HepG2 (cell line): Measurements from ENCODE around the gene GRK5. TPM values are rescaled to one million over a fixed set of nuclear protein-coding genes. Genes with fewer than 3 reads are reported as not detected.

Experiments used
- HMGXB3 ChIP-seq: sonication (generic); formaldehyde crosslinking; IDR thresholded peaks from 2 replicates; pipeline ENCODE4 v1.4.0; 2020; ENCODE audit warnings: missing genetic modification reagents, borderline replicate concordance
- JDP2 ChIP-seq: sonication (generic); formaldehyde crosslinking; IDR thresholded peaks from 2 replicates; pipeline ENCODE4 v1.8.1; 2022; ENCODE audit warnings: missing genetic modification reagents, borderline replicate concordance
- KLF15 ChIP-seq: sonication (generic); formaldehyde crosslinking; IDR thresholded peaks from 2 replicates; pipeline ENCODE4 v1.8.1; 2023; ENCODE audit warnings: borderline replicate concordance, mild to moderate bottlenecking, inconsistent platforms, missing genetic modification reagents, mixed read lengths
- NFKBIZ ChIP-seq: IDR thresholded peaks from 2 replicates; pipeline ENCODE4 v1.6.1; 2018; ENCODE audit warnings: missing genetic modification reagents, missing compliant biosample characterization
- PAWR ChIP-seq: sonication (generic); formaldehyde crosslinking; IDR thresholded peaks from 2 replicates; pipeline ENCODE4 v1.4.0; 2020; ENCODE audit warnings: missing genetic modification reagents, mild to moderate bottlenecking, borderline replicate concordance
- PHF20 ChIP-seq: sonication (generic); formaldehyde crosslinking; IDR thresholded peaks from 2 replicates; pipeline ENCODE4 v1.5.0; 2020; ENCODE audit warnings: mild to moderate bottlenecking, missing genetic modification reagents
- PHF21A ChIP-seq: sonication (generic); formaldehyde crosslinking; IDR thresholded peaks from 2 replicates; pipeline ENCODE4 v1.5.0; 2020; ENCODE audit warnings: mild to moderate bottlenecking, missing genetic modification reagents
- PRPF4 ChIP-seq: fragments of 200-400 bp; formaldehyde crosslinking; IDR thresholded peaks from 2 replicates; pipeline ENCODE4 v1.6.1; 2016; ENCODE audit warnings: low read length, low read depth; ENCODE audit not compliant: poor library complexity, severe bottlenecking
- REST ChIP-seq, 2 experiments: IDR thresholded peaks; 2 replicates each; pipeline ENCODE4 v1.6.1; 2011 to 2012; ENCODE audit warnings: low read length in 2 of 2, borderline replicate concordance in 1 of 2, low read depth in 1 of 2, mild to moderate bottlenecking in 1 of 2, moderate library complexity in 1 of 2
- SETDB1 ChIP-seq: sonication (generic); formaldehyde crosslinking; IDR thresholded peaks from 2 replicates; pipeline ENCODE4 v1.5.1; 2020; ENCODE audit warnings: missing genetic modification reagents, mild to moderate bottlenecking, borderline replicate concordance
- SMC3 ChIP-seq: IDR thresholded peaks from 2 replicates; pipeline ENCODE4 v1.6.1; 2011; ENCODE audit warnings: low read length, improper control_type of control experiment
- THYN1 ChIP-seq: sonication (generic); formaldehyde crosslinking; IDR thresholded peaks from 2 replicates; pipeline ENCODE4 v1.8.1; 2023; ENCODE audit warnings: low read depth, mild to moderate bottlenecking, moderate library complexity, missing genetic modification reagents, borderline replicate concordance
- ZBTB20 ChIP-seq: sonication (generic); formaldehyde crosslinking; IDR thresholded peaks from 2 replicates; pipeline ENCODE4 v1.8.1; 2023; ENCODE audit warnings: missing genetic modification reagents, low read depth, mild to moderate bottlenecking, borderline replicate concordance
- ZNF121 ChIP-seq: sonication (generic); formaldehyde crosslinking; IDR thresholded peaks from 2 replicates; pipeline ENCODE4 v1.5.0; 2020; ENCODE audit warnings: mild to moderate bottlenecking, missing genetic modification reagents
- ZNF18 ChIP-seq: sonication (generic); formaldehyde crosslinking; IDR thresholded peaks from 2 replicates; pipeline ENCODE4 v1.8.0; 2022; ENCODE audit warnings: mild to moderate bottlenecking, missing genetic modification reagents; ENCODE audit not compliant: insufficient replicate concordance
- ZNF296 ChIP-seq: sonication (generic); formaldehyde crosslinking; conservative IDR thresholded peaks from 2 replicates; pipeline ENCODE4 v1.5.0; 2020; ENCODE audit warnings: mild to moderate bottlenecking, missing genetic modification reagents
- ZNF446 ChIP-seq: sonication (generic); formaldehyde crosslinking; IDR thresholded peaks from 2 replicates; pipeline ENCODE4 v1.5.0; 2020; ENCODE audit warnings: mild to moderate bottlenecking, missing genetic modification reagents
- ZNF547 ChIP-seq: sonication (generic); formaldehyde crosslinking; IDR thresholded peaks from 2 replicates; pipeline ENCODE4 v1.5.1; 2020; ENCODE audit warnings: mild to moderate bottlenecking, missing genetic modification reagents
- ZNF761 ChIP-seq: sonication (generic); formaldehyde crosslinking; conservative IDR thresholded peaks from 2 replicates; pipeline ENCODE4 v1.4.0; 2020; ENCODE audit warnings: mild to moderate bottlenecking, missing genetic modification reagents
- polyA plus RNA-seq, 8 experiments: library from polyadenylated mRNA; depleted of rRNA in 3 of 8; stranded (reverse) in 7 of 8; unstranded in 1 of 8; fragments of >200 nt; fragmentation: Illumina TruSeq in 4 of 8; extraction: Trizol in 4 of 8; gene quantifications; 2 replicates each; pipeline versions ENCODE4 v1.2.1 to v1.2.3, GENCODE V29; 2011 to 2016; ENCODE audit warnings: low read depth in 4 of 8, missing spikeins in 1 of 8, mixed read lengths in 1 of 8; ENCODE audit not compliant: insufficient read depth in 1 of 8
- total RNA-seq, 5 experiments: library from RNA; depleted of rRNA; stranded (reverse); fragments of >200 nt; fragmentation: Illumina TruSeq; extraction: Trizol; gene quantifications; 2 replicates each; pipeline ENCODE4 v1.2.3, GENCODE V29; 2016; ENCODE audit warnings: low read depth in 1 of 5

GRK5 gene
- total and polyA plus RNA-seq, 2 of the 13 experiments (the other 11 are each of a cell fraction or from before 2014, with no cell fraction given) = 10.4 to 12.6 TPM

- TF ChIP-seq THYN1 (no peak), PAWR (CRISPR knock-in tag) (no peak), JDP2 (CRISPR knock-in tag) (no peak), KLF15 (CRISPR knock-in tag) (no peak), NFKBIZ (CRISPR knock-in tag) (no peak), ZNF761 (CRISPR knock-in tag) (0 out of 2 replicates have a peak, but pooled peaks have one; percentile 60), PHF21A (CRISPR knock-in tag) (peak; percentile 89), ZNF296 (CRISPR knock-in tag) (no peak), PRPF4 (no peak), PHF20 (no peak), ZNF18 (no peak), REST (IDR thresholded peaks at IDR 0.05; ENCODE audit: borderline replicate concordance in 1 of 2, low read depth in 1 of 2, low read length in 2 of 2) (no peak), HMGXB3 (no peak), SMC3 (no peak), ZBTB20 (no peak), SETDB1 (CRISPR knock-in tag) (no peak), ZNF547 (CRISPR knock-in tag) (peak; percentile 23; the same call in 1 of the 2 replicates), ZNF446 (CRISPR knock-in tag) (0 out of 2 replicates have a peak, but pooled peaks have one; percentile 19), ZNF121 (CRISPR knock-in tag) (no peak)
These were observed 291.7 kb downstream of the GRK5 start (continued) for GRCh38 chr10:119498889-119499676.
